ENCODE results near the gene FHAD1.

GRCh38 chr1:15260418-15261154, 13.6 kb downstream of the FHAD1 start:
- TF ChIP-seq CTCF (IDR thresholded peaks at IDR 0.05; ENCODE audit: low read length) (no peak), EZH2 (IDR thresholded peaks at IDR 0.05; ENCODE audit: borderline replicate concordance, low read length) (no peak)

Measured in OCI-LY1 (cell line).